Mesendoderm (in vitro differentiated cells): ENCODE results near the gene SNF8. TPM values are rescaled to one million over a fixed set of nuclear protein-coding genes. Genes with fewer than 3 reads are reported as not detected.

Experiments
- small RNA-seq: library from polyadenylated mRNA; stranded (forward); fragments of <200 nt; extraction: miRNeasy Mini kit (QIAGEN cat#:217004); gene quantifications from one replicate; pipeline ENCODE3, GENCODE V24; 2013; ENCODE audit not compliant: insufficient read depth

SNF8 gene

Small RNA genes within 50 kb of the gene (small RNA-seq; reads per million reads assigned to genes)
- gene AC068531.1 (not detected), gene RF00263 (not detected), gene RF01210 (not detected), gene RNU1-42P (not detected)
